ENCODE results near the gene ZNF324B. TPM values are rescaled to one million over a fixed set of nuclear protein-coding genes. Genes with fewer than 3 reads are reported as not detected.

Gene ZNF324B
- total and polyA plus RNA-seq, 2 of the 4 experiments (the other 2 are of a cell fraction) = 3.5 to 4.1 TPM

GRCh38 chr19:58407658-58408151 lies 43.7 kb upstream of the ZNF324B start:
- CTCF ChIA-PET = no interaction called here
- in situ Hi-C loops (cut with MboI; ENCODE audit: low sequenced_read_pairs) = no loop called here

More at GRCh38 chr19:58407658-58408151, 43.7 kb upstream of the ZNF324B start:
- WGBS, 2 experiments (ENCODE audit: extremely low coverage in 2 of 2, insufficient read length in 1 of 2) = 20% methylated on average over 6 of the region's 22 CpGs; no CpG with 5 or more reads in 1 of the 2 experiments
- H2BK120ac ChIP-seq (ENCODE audit: low read depth, low read length) = no peak overlapping the region
- H3K4me1 ChIP-seq (ENCODE audit: control insufficient read depth, insufficient read depth, low read length) = peaks cover 11% of the 10 kb centered on the region
- H3K56ac ChIP-seq (ENCODE audit: extremely low read depth, insufficient read depth, low read length) = peak overlapping the region; percentile 68
- H3K4ac ChIP-seq (ENCODE audit: low read depth, low read length) = peak overlapping the region; percentile 86
- BruUV-seq (replicated peaks) = no TSS peak
- peaks cover 21% of the 10 kb centered on the region for H3K9me1 ChIP-seq (ENCODE audit: insufficient read depth, low read length)
- H2AK5ac ChIP-seq (ENCODE audit: low read depth, low read length) = peak overlapping the region; percentile 88
- peak; percentile 25 for DNase-seq
- ATAC-seq (ENCODE audit: low read depth) = 0 out of 2 replicates have a peak, but pooled peaks have one; percentile 1
- peak overlapping the region; percentile 95 for H3K4me3 ChIP-seq (ENCODE audit: insufficient read depth, low read depth, low read length)
- peak overlapping the region; percentile 46; the same call in 1 of the 2 replicates for H4K5ac ChIP-seq (ENCODE audit: low read depth, low read length)
- peaks cover 12% of the 10 kb centered on the region for H4K20me1 ChIP-seq (ENCODE audit: insufficient read depth, low read length)
- H2BK5ac ChIP-seq (ENCODE audit: low read depth, low read length, poor library complexity, severe bottlenecking) = peak overlapping the region; percentile 82
- intact Hi-C loops (cut with micrococcal nuclease) = loop anchor here (2.0 kb wide), 1 partner anchor 33 kb away; the partner anchor contains the start of gene ZNF132
- H3K23ac ChIP-seq (ENCODE audit: low read depth, low read length) = peak overlapping the region; percentile 63
- no peaks in the 10 kb centered on the region for H3K9me3 ChIP-seq (ENCODE audit: control insufficient read depth, insufficient read depth, low read length)
- peaks cover 26 to 42% of the 10 kb centered on the region in 2 experiments for H3K79me1 ChIP-seq (ENCODE audit: low read depth in 1 of 2, low read length in 2 of 2)
- peak overlapping the region; percentile 77 to 96; a peak in 3 of 4 replicates for H4K8ac ChIP-seq (ENCODE audit: low read depth in 2 of 2, low read length in 2 of 2)
- H2AFZ ChIP-seq (replicated peaks; ENCODE audit: low read length, poor library complexity) = peak overlapping the region; percentile 91
- H3K36me3 ChIP-seq (ENCODE audit: control insufficient read depth, insufficient read depth, low read length) = no peaks in the 10 kb centered on the region
- TF ChIP-seq CHD1 (IDR thresholded peaks at IDR 0.05; ENCODE audit: low read depth, low read length) (no peak), CTCF (conservative IDR thresholded peaks at IDR 0.05; ENCODE audit: low read depth, low read length) (no peak), CEBPB (IDR thresholded peaks at IDR 0.05; ENCODE audit: low read depth, low read length) (no peak), MAZ (IDR thresholded peaks at IDR 0.05; ENCODE audit: borderline replicate concordance, low read depth, low read length) (no peak), BHLHE40 (IDR thresholded peaks at IDR 0.05; ENCODE audit: low read depth, low read length) (no peak), NFE2L2 (IDR thresholded peaks at IDR 0.05; ENCODE audit: low read depth, low read length) (no peak), SMC3 (IDR thresholded peaks at IDR 0.05; ENCODE audit: low read depth, low read length) (no peak), USF2 (IDR thresholded peaks at IDR 0.05; ENCODE audit: low read depth, low read length) (no peak), RAD21 (IDR thresholded peaks at IDR 0.05; ENCODE audit: low read length) (no peak), MXI1 (IDR thresholded peaks at IDR 0.05; ENCODE audit: borderline replicate concordance, low read depth, low read length) (no peak), POLR2A (IDR thresholded peaks at IDR 0.05; ENCODE audit: low read depth, low read length) (no peak), RFX5 (IDR thresholded peaks at IDR 0.05; ENCODE audit: low read depth, low read length) (no peak), MAFK (IDR thresholded peaks at IDR 0.05; ENCODE audit: low read depth, low read length) (no peak), FOS (IDR thresholded peaks at IDR 0.05; ENCODE audit: low read depth, low read length) (no peak), RCOR1 (IDR thresholded peaks at IDR 0.05; ENCODE audit: insufficient replicate concordance, low read length) (no peak)
- TF ChIP-seq, protein P1, sequence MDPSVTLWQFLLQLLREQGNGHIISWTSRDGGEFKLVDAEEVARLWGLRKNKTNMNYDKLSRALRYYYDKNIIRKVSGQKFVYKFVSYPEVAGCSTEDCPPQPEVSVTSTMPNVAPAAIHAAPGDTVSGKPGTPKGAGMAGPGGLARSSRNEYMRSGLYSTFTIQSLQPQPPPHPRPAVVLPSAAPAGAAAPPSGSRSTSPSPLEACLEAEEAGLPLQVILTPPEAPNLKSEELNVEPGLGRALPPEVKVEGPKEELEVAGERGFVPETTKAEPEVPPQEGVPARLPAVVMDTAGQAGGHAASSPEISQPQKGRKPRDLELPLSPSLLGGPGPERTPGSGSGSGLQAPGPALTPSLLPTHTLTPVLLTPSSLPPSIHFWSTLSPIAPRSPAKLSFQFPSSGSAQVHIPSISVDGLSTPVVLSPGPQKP (IDR thresholded peaks at IDR 0.05; ENCODE audit: borderline replicate concordance, low read depth, low read length) = no peak
- peak overlapping the region; percentile 88 for H3K27ac ChIP-seq (ENCODE audit: insufficient read depth, low read length)
- no peak overlapping the region for H2BK15ac ChIP-seq (ENCODE audit: low read depth, low read length)
- no peaks in the 10 kb centered on the region for H3K27me3 ChIP-seq (ENCODE audit: control insufficient read depth, insufficient read depth, low read length)
- H3K18ac ChIP-seq (ENCODE audit: low read depth, low read length) = no peak overlapping the region
- H2AK9ac ChIP-seq (replicated peaks; ENCODE audit: low read depth, low read length, poor library complexity) = peak overlapping the region; percentile 95
- no peak overlapping the region for H2BK20ac ChIP-seq (ENCODE audit: low read depth, low read length)
- dilution Hi-C loops (cut with HindIII; ENCODE audit: low sequenced_read_pairs, unreplicated experiment) = no loop called here
- peak overlapping the region; percentile 98 for H3K4me2 ChIP-seq (ENCODE audit: low read depth, low read length)
- POLR2A ChIA-PET (ENCODE audit: unreplicated experiment) = interaction anchor here (0.5 kb wide), 1 partner anchor 1054 kb away, joined by 3 read pairs; no protein-coding TSS in a partner anchor
- H3K9ac ChIP-seq (ENCODE audit: low read depth, low read length) = peak overlapping the region; percentile 96
- H4K91ac ChIP-seq (ENCODE audit: insufficient read depth, low read depth, low read length) = peak overlapping the region; percentile 38
- H3K14ac ChIP-seq (replicated peaks; ENCODE audit: low read depth, low read length) = peak overlapping the region; percentile 73
